GM06990 (cell line): ENCODE data around the gene ZNF536.

ENCODE experiments used
- DNase-seq: peaks from one replicate; pipeline ENCODE4 v3.0.0-alpha.2; 2011; ENCODE audit not compliant: insufficient read length; ENCODE audit errors: extremely low read depth
- H3K27me3 ChIP-seq: replicated peaks from 2 replicates; pipeline ENCODE4 v1.6.0; 2011; ENCODE audit warnings: low read length; ENCODE audit not compliant: control insufficient read depth, insufficient read depth
- H3K36me3 ChIP-seq: 2 replicates; pipeline ENCODE4 v1.5.1; 2011; ENCODE audit warnings: low read length; ENCODE audit not compliant: control insufficient read depth, insufficient read depth
- H3K4me3 ChIP-seq: replicated peaks from 2 replicates; pipeline ENCODE4 v1.5.1; 2011; ENCODE audit warnings: low read depth, mild to moderate bottlenecking, control low read depth, low read length
- TF ChIP-seq, protein P1 (sequence below): IDR thresholded peaks from 2 replicates; pipeline ENCODE4 v1.5.1; 2011; ENCODE audit warnings: low read length, control low read depth, mild to moderate bottlenecking, inconsistent platforms; ENCODE audit not compliant: insufficient read depth, poor library complexity, severe bottlenecking

The ZNF536 gene

DNA sequence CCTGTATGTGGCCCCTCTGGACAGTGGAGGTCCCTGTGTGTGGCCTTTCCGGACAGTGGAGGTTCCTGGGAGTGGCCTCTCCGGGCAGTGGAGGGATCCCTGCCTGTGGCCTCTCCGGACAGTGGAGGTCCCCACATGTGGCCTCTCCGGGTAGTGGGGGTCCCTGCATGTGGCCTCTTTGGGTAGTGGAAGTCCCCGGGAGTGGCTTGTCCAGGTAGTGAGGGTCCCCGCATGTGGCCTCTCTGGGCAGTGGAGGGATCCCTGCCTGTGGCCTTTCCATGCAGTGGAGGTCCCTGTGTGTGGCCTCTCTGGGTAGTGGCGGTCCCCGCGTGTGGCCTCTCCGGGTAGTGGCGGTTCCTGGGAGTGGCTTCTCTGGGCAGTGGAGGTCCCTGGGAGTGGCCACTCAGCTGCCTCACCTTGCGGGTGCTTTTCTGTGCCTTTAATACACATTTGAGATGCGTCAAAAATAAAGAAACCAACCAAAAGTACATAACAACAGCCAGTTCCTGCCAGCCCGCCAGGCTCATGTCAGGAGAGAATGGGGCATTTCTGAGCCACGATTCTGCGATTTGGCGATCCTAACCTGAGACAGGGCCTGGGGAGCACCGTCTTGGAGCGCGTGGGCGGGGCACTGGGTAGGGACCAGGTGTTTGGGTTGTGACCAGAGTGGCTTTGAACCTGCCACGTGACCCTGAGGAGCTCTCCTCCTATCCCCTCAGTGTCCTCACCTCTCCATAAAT, 194.7 kb downstream of the ZNF536 start:
- Histone ChIP-seq H3K27me3 (no peaks in the 10 kb centered on the region), H3K36me3 (no peaks in the 10 kb centered on the region), H3K4me3 (no peak overlapping the region)
- TF ChIP-seq, protein P1, sequence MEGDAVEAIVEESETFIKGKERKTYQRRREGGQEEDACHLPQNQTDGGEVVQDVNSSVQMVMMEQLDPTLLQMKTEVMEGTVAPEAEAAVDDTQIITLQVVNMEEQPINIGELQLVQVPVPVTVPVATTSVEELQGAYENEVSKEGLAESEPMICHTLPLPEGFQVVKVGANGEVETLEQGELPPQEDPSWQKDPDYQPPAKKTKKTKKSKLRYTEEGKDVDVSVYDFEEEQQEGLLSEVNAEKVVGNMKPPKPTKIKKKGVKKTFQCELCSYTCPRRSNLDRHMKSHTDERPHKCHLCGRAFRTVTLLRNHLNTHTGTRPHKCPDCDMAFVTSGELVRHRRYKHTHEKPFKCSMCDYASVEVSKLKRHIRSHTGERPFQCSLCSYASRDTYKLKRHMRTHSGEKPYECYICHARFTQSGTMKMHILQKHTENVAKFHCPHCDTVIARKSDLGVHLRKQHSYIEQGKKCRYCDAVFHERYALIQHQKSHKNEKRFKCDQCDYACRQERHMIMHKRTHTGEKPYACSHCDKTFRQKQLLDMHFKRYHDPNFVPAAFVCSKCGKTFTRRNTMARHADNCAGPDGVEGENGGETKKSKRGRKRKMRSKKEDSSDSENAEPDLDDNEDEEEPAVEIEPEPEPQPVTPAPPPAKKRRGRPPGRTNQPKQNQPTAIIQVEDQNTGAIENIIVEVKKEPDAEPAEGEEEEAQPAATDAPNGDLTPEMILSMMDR = no peak
- DNase-seq = no peak

GRCh38 chr19:30567536-30568232, 195.5 kb downstream of the ZNF536 start:
- H3K4me3 ChIP-seq = no peak overlapping the region
- DNase-seq = no peak

GRCh38 chr19:30570194-30570593, 198.0 kb downstream of the ZNF536 start:
- Histone ChIP-seq H3K4me3 (no peak overlapping the region), H3K36me3 (no peaks in the 10 kb centered on the region), H3K27me3 (no peaks in the 10 kb centered on the region)
- TF ChIP-seq, protein P1 = no peak
- DNase-seq = no peak

More at GRCh38 chr19:30567536-30568232, 195.5 kb downstream of the ZNF536 start:
- H3K36me3 ChIP-seq = no peaks in the 10 kb centered on the region
- no peaks in the 10 kb centered on the region for H3K27me3 ChIP-seq
- TF ChIP-seq, protein P1 = no peak

- TF ChIP-seq, protein P1 = no peak
- no peaks in the 10 kb centered on the region for H3K27me3 ChIP-seq
- DNase-seq = no peak
- H3K36me3 ChIP-seq = no peaks in the 10 kb centered on the region
- H3K4me3 ChIP-seq = no peak overlapping the region
Observed at GRCh38 chr19:30577551-30578105, 205.4 kb downstream of the ZNF536 start.

DNA sequence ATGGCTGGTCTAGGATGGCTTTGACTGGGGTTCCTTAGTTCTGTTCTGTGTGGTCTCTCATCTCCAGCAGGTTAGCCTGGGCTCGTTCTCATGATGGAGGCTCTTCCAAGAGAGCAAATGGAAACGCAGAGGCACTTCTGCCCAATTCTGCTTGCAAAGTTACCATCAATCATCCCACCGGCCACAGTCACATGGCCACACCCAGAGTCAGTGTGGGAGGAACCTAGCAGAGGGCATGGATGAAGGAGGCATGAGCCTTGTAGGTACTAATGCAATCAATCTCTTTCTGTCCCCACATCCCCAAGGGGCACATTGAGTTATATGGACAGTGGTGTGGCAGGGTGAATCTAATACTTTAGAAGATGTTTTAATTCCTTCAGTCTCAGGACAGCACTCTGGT, 207.2 kb downstream of the ZNF536 start:
- Histone ChIP-seq H3K4me3 (no peak overlapping the region), H3K27me3 (no peaks in the 10 kb centered on the region), H3K36me3 (no peaks in the 10 kb centered on the region)
- DNase-seq = no peak
- TF ChIP-seq, protein P1 = no peak
